CD4-positive, alpha-beta T cell (primary cell): ENCODE measurements around the gene PTPRK. TPM values are rescaled to one million over a fixed set of nuclear protein-coding genes. Genes with fewer than 3 reads are reported as not detected.

Source experiments
- ATAC-seq: fragments of 200-7000 bp; cut with Tn5 transposase; one replicate; pipeline ENCODE4 v1.10.0; 2022; ENCODE audit warnings: mild to moderate bottlenecking; ENCODE audit not compliant: poor library complexity
- CTCF ChIA-PET: fragments of 350-600 bp; sonication (Branson Sonifier 250); formaldehyde crosslinking; loops from one replicate; lab custom pipeline; 2021; ENCODE audit warnings: antibody characterized with exemption, inconsistent platforms; lab: Charles Lee
- POLR2A ChIA-PET: fragments of 350-600 bp; sonication (Branson Sonifier 250); formaldehyde crosslinking; loops from one replicate; lab custom pipeline; 2021; ENCODE audit warnings: antibody characterized with exemption, inconsistent platforms; lab: Charles Lee
- DNase-seq, 14 experiments: peaks; one replicate each; pipeline ENCODE4 v3.0.0-alpha.2; 2013 to 2020; ENCODE audit warnings: mixed read lengths in 2 of 14
- H3K27ac ChIP-seq, 2 donors: one replicate each; pipeline versions ENCODE4 v1.5.1 to v1.7.0; 2013; ENCODE audit warnings: low read length in 2 of 2, low read depth in 1 of 2, mild to moderate bottlenecking in 1 of 2
- H3K27me3 ChIP-seq, 2 experiments: 1 replicate in 1 of 2; 2 replicates in 1 of 2; pipeline versions ENCODE4 v1.6.1 to v1.7.0; 2013; ENCODE audit warnings: low read length in 2 of 2, control low read depth in 1 of 2, mild to moderate bottlenecking in 1 of 2, moderate library complexity in 1 of 2; ENCODE audit not compliant: insufficient read depth in 2 of 2, control insufficient read depth in 1 of 2
- H3K36me3 ChIP-seq: one replicate; pipeline ENCODE4 v1.6.1; 2013; ENCODE audit warnings: low read length, control low read depth; ENCODE audit not compliant: insufficient read depth
- H3K4me1 ChIP-seq: one replicate; pipeline ENCODE4 v1.6.1; 2013; ENCODE audit warnings: low read length, control low read depth; ENCODE audit not compliant: insufficient read depth
- H3K4me3 ChIP-seq: one replicate; pipeline ENCODE4 v1.5.1; 2013; ENCODE audit warnings: mild to moderate bottlenecking, low read length, moderate library complexity
- H3K9me3 ChIP-seq, 2 experiments: 1 replicate in 1 of 2; 2 replicates in 1 of 2; pipeline versions ENCODE4 v1.6.1 to v1.7.0; 2013; ENCODE audit warnings: low read length in 2 of 2, mild to moderate bottlenecking in 2 of 2, control low read depth in 1 of 2, moderate library complexity in 1 of 2; ENCODE audit not compliant: control insufficient read depth in 1 of 2, insufficient read depth in 1 of 2
- H3K27ac Mint-ChIP-seq: one replicate; pipeline ENCODE4 v1.8.0; 2020; ENCODE audit warnings: mixed read lengths
- H3K27me3 Mint-ChIP-seq: one replicate; pipeline ENCODE4 v1.8.0; 2021; ENCODE audit warnings: mixed read lengths
- H3K36me3 Mint-ChIP-seq: one replicate; pipeline ENCODE4 v1.8.0; 2021; ENCODE audit warnings: low read depth, mixed read lengths
- H3K4me1 Mint-ChIP-seq: one replicate; pipeline ENCODE4 v1.8.0; 2021; ENCODE audit warnings: low read depth, mixed read lengths
- H3K4me3 Mint-ChIP-seq: one replicate; pipeline ENCODE4 v1.8.0; 2020; ENCODE audit warnings: mild to moderate bottlenecking, mixed read lengths
- H3K9me3 Mint-ChIP-seq: one replicate; pipeline ENCODE4 v1.8.0; 2020; ENCODE audit warnings: mixed read lengths
- CTCF ChIP-seq: fragments of 200-600 bp; IDR thresholded peaks from one replicate; pipeline ENCODE4 v1.8.0; 2022; ENCODE audit warnings: antibody characterized with exemption, mild to moderate bottlenecking
- intact Hi-C, 2 experiments: fragments of 100-400 bp; cut with DNase I in 1 of 2; cut with micrococcal nuclease in 1 of 2; formaldehyde crosslinking; loops; one replicate each; pipeline versions ENCODE4 v1.15.1 to v1.9.0; 2023 to 2025; cut with DNase I, micrococcal nuclease
- total RNA-seq, 174 experiments: library from RNA in 2 of 174; stranded (reverse) in 2 of 174; gene quantifications; one replicate each; pipeline ENCODE4 v1.2.3 and lab custom pipeline; 2021 to 2026

Gene PTPRK
- total RNA-seq, 2 experiments from 2014 or later = 8.4 to 10.3 TPM

- Histone ChIP-seq H3K27ac (no peak overlapping the region), H3K4me1 (no peaks in the 10 kb centered on the region), H3K4me3 (no peak overlapping the region), H3K9me3 (no peaks in the 10 kb centered on the region), H3K36me3 (no peaks in the 10 kb centered on the region), H3K27me3 (no peaks in the 10 kb centered on the region)
- Mint-ChIP-seq H3K27ac (no peak overlapping the region), H3K4me3 (no peak overlapping the region), H3K27me3 (no peaks in the 10 kb centered on the region), H3K36me3 (no peaks in the 10 kb centered on the region), H3K9me3 (no peaks in the 10 kb centered on the region), H3K4me1 (no peaks in the 10 kb centered on the region)
- intact Hi-C loops = no loop called here
- ChIA-PET POLR2A (no interaction called here), CTCF (no interaction called here)
- no peak for TF ChIP-seq CTCF
- DNase-seq (no peak), ATAC-seq (no peak)
These were observed 441.4 kb downstream of the PTPRK start for GRCh38 chr6:128079021-128079420.

GRCh38 chr6:128078276-128078675 is 442.1 kb downstream of the PTPRK start:
- ATAC-seq (no peak), DNase-seq (no peak)
- Histone ChIP-seq H3K36me3 (no peaks in the 10 kb centered on the region), H3K9me3 (no peaks in the 10 kb centered on the region), H3K27ac (no peak overlapping the region), H3K27me3 (no peaks in the 10 kb centered on the region), H3K4me3 (no peak overlapping the region), H3K4me1 (no peaks in the 10 kb centered on the region)
- POLR2A ChIA-PET = no interaction called here
- no peak overlapping the region for H3K27ac Mint-ChIP-seq
- H3K9me3 Mint-ChIP-seq = no peaks in the 10 kb centered on the region
- CTCF ChIA-PET = no interaction called here
- no peaks in the 10 kb centered on the region for H3K36me3 Mint-ChIP-seq
- H3K4me3 Mint-ChIP-seq = no peak overlapping the region
- H3K4me1 Mint-ChIP-seq = no peaks in the 10 kb centered on the region
- H3K27me3 Mint-ChIP-seq = no peaks in the 10 kb centered on the region
- intact Hi-C loops = no loop called here
- TF ChIP-seq CTCF = no peak

GRCh38 chr6:128076843-128077242 is 443.6 kb downstream of the PTPRK start:
- no peaks in the 10 kb centered on the region for H3K36me3 Mint-ChIP-seq
- intact Hi-C loops = no loop called here
- H3K9me3 ChIP-seq = no peaks in the 10 kb centered on the region
- no peaks in the 10 kb centered on the region for H3K9me3 Mint-ChIP-seq
- no peaks in the 10 kb centered on the region for H3K27me3 ChIP-seq
- no peak overlapping the region for H3K4me3 Mint-ChIP-seq
- H3K27me3 Mint-ChIP-seq = no peaks in the 10 kb centered on the region
- ATAC-seq (no peak), DNase-seq (no peak)
- no peaks in the 10 kb centered on the region for H3K4me1 Mint-ChIP-seq
- no peak overlapping the region for H3K27ac Mint-ChIP-seq
- H3K4me1 ChIP-seq = no peaks in the 10 kb centered on the region
- H3K27ac ChIP-seq = no peak overlapping the region
- ChIA-PET CTCF (no interaction called here), POLR2A (no interaction called here)
- H3K36me3 ChIP-seq = no peaks in the 10 kb centered on the region
- H3K4me3 ChIP-seq = no peak overlapping the region
- TF ChIP-seq CTCF = no peak
